Measurements from ENCODE around the gene FCHSD1.

GRCh38 chr5:141694479-141694878 lies 43.3 kb upstream of the FCHSD1 start:
- no peak for TF ChIP-seq POLR2A (IDR thresholded peaks at IDR 0.05)
- TF ChIP-seq CTCF (IDR thresholded peaks at IDR 0.05): no peak

All from uterus (tissue), 2 donors.